MM.1S (cell line): ENCODE measurements around the gene HIVEP2.

ENCODE experiments used
- DNase-seq: peaks from one replicate; pipeline ENCODE4 v3.0.0-alpha.2; 2015
- H2AFZ ChIP-seq: fragments of 300-600 bp; sonication (generic); 2 replicates; pipeline ENCODE4 v1.6.0; 2016; ENCODE audit warnings: antibody characterized with exemption, low read length
- H3F3A ChIP-seq: fragments of 300-600 bp; sonication (generic); 2 replicates; pipeline ENCODE4 v1.6.1; 2016; ENCODE audit warnings: mild to moderate bottlenecking, antibody characterized with exemption, low read length, moderate library complexity, mixed read lengths; ENCODE audit not compliant: insufficient read depth
- H3K27ac ChIP-seq: fragments of 300-600 bp; sonication (generic); 2 replicates; pipeline ENCODE4 v1.5.1; 2016; ENCODE audit warnings: mild to moderate bottlenecking, low read length
- H3K27me3 ChIP-seq: fragments of 300-600 bp; sonication (generic); replicated peaks from 2 replicates; pipeline ENCODE4 v1.6.0; 2016; ENCODE audit warnings: low read length; ENCODE audit not compliant: insufficient read depth
- H3K36me3 ChIP-seq: fragments of 300-600 bp; sonication (generic); replicated peaks from 2 replicates; pipeline ENCODE4 v1.6.1; 2016; ENCODE audit warnings: mild to moderate bottlenecking, low read length, mixed read lengths; ENCODE audit not compliant: insufficient read depth
- H3K4me1 ChIP-seq: fragments of 300-600 bp; sonication (generic); 2 replicates; pipeline ENCODE4 v1.6.1; 2016; ENCODE audit warnings: low read length, mixed read lengths
- H3K4me2 ChIP-seq: fragments of 300-600 bp; sonication (generic); 2 replicates; pipeline ENCODE4 v1.6.0; 2016; ENCODE audit warnings: low read depth, low read length
- H3K4me3 ChIP-seq: fragments of 300-600 bp; sonication (generic); 2 replicates; pipeline ENCODE4 v1.5.1; 2016; ENCODE audit warnings: low read length, mixed read lengths
- H3K79me2 ChIP-seq: fragments of 300-600 bp; sonication (generic); 2 replicates; pipeline ENCODE4 v1.6.1; 2016; ENCODE audit warnings: mixed run types, low read length, mixed read lengths
- H3K9ac ChIP-seq: fragments of 300-600 bp; sonication (generic); 2 replicates; pipeline ENCODE4 v1.6.1; 2016; ENCODE audit warnings: low read length, mixed read lengths
- H3K9me2 ChIP-seq: fragments of 300-600 bp; sonication (generic); replicated peaks from 2 replicates; pipeline ENCODE4 v1.6.1; 2016; ENCODE audit warnings: mild to moderate bottlenecking, low read length, mixed read lengths; ENCODE audit not compliant: insufficient read depth
- H3K9me3 ChIP-seq: fragments of 300-600 bp; sonication (generic); replicated peaks from 2 replicates; pipeline ENCODE4 v1.6.1; 2016; ENCODE audit warnings: mild to moderate bottlenecking, low read length, mixed read lengths; ENCODE audit not compliant: insufficient read depth
- H4K20me1 ChIP-seq: fragments of 300-600 bp; sonication (generic); 2 replicates; pipeline ENCODE4 v1.6.1; 2016; ENCODE audit warnings: mild to moderate bottlenecking, low read length, moderate library complexity, mixed read lengths; ENCODE audit not compliant: insufficient read depth
- EZH2 ChIP-seq: fragments of 300-600 bp; sonication (generic); optimal IDR thresholded peaks from 2 replicates; pipeline ENCODE3; 2017; ENCODE audit warnings: low read depth, mild to moderate bottlenecking, antibody characterized with exemption, low read length, mixed read lengths
- EZH2phosphoT487 ChIP-seq: fragments of 300-600 bp; sonication (generic); IDR thresholded peaks from 2 replicates; pipeline ENCODE4 v1.6.1; 2018; ENCODE audit warnings: antibody characterized with exemption, low read length
- TF ChIP-seq, protein P1 (sequence below): fragments of 300-600 bp; sonication (generic); IDR thresholded peaks from 2 replicates; pipeline ENCODE4 v1.5.1; 2016; ENCODE audit warnings: antibody characterized with exemption, low read length, mixed read lengths

The HIVEP2 gene

DNA sequence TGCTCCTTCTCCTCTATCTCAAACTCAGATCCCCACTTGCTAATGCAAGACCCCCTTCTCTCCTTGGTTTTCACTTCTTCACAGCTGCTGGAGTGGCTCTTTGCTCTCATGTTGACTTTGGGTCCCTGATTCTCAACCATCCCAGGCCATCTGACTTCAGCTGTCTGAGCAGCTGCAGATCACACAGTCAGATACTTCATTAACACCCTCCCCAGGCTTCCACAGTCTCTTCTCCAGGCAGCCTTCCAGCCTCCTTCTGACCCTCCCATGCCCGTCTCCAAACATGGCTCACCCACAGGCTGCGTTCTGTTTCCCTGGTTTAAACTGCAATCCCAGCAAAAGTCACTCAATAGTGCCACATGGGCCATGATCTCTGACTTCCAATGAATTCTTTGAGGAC is 65.4 kb downstream of the HIVEP2 start:
- Histone ChIP-seq H2AFZ (no peak overlapping the region), H3F3A (no peaks in the 10 kb centered on the region), H3K9me3 (no peaks in the 10 kb centered on the region), H3K9ac (no peak overlapping the region), H3K27ac (no peak overlapping the region), H3K36me3 (no peaks in the 10 kb centered on the region), H3K9me2 (no peaks in the 10 kb centered on the region), H3K4me2 (no peak overlapping the region), H4K20me1 (no peaks in the 10 kb centered on the region), H3K27me3 (no peaks in the 10 kb centered on the region), H3K4me3 (no peak overlapping the region), H3K79me2 (peaks cover 23% of the 10 kb centered on the region), H3K4me1 (peaks cover 7% of the 10 kb centered on the region; the same call in 1 of the 2 replicates)
- TF ChIP-seq, protein P1, sequence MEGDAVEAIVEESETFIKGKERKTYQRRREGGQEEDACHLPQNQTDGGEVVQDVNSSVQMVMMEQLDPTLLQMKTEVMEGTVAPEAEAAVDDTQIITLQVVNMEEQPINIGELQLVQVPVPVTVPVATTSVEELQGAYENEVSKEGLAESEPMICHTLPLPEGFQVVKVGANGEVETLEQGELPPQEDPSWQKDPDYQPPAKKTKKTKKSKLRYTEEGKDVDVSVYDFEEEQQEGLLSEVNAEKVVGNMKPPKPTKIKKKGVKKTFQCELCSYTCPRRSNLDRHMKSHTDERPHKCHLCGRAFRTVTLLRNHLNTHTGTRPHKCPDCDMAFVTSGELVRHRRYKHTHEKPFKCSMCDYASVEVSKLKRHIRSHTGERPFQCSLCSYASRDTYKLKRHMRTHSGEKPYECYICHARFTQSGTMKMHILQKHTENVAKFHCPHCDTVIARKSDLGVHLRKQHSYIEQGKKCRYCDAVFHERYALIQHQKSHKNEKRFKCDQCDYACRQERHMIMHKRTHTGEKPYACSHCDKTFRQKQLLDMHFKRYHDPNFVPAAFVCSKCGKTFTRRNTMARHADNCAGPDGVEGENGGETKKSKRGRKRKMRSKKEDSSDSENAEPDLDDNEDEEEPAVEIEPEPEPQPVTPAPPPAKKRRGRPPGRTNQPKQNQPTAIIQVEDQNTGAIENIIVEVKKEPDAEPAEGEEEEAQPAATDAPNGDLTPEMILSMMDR: no peak
- no peak for TF ChIP-seq EZH2
- no peak for TF ChIP-seq EZH2phosphoT487
- no peak for DNase-seq

DNA sequence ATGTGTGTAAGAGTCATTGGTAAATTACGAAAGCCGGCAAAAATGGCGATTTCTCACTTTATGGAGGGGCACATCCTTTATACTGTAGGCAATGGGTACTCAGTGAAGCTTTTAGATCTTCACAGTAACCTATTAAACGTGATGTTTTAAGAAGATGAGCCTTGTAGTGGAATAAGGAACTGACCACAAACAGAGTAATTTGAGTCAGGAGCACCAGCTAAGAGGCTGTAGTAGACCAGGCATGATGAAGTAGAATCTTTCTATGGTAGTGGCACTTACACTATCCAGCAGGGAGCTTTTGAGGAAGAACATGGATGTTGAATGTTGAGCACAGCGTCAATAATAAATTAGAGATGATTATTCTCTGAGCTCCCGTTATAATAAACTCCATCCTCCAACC is 65.9 kb downstream of the HIVEP2 start:
- Histone ChIP-seq H3K4me1 (peaks cover 3% of the 10 kb centered on the region; the same call in 1 of the 2 replicates), H2AFZ (no peak overlapping the region), H3K27me3 (no peaks in the 10 kb centered on the region), H3K4me3 (no peak overlapping the region), H3K9ac (no peak overlapping the region), H3K79me2 (peaks cover 19% of the 10 kb centered on the region), H4K20me1 (no peaks in the 10 kb centered on the region), H3K27ac (no peak overlapping the region), H3K4me2 (no peak overlapping the region), H3K9me2 (no peaks in the 10 kb centered on the region), H3F3A (no peaks in the 10 kb centered on the region), H3K9me3 (no peaks in the 10 kb centered on the region), H3K36me3 (no peaks in the 10 kb centered on the region)
- no peak for DNase-seq
- TF ChIP-seq EZH2 (no peak), EZH2phosphoT487 (no peak)
- TF ChIP-seq, protein P1: no peak

DNA sequence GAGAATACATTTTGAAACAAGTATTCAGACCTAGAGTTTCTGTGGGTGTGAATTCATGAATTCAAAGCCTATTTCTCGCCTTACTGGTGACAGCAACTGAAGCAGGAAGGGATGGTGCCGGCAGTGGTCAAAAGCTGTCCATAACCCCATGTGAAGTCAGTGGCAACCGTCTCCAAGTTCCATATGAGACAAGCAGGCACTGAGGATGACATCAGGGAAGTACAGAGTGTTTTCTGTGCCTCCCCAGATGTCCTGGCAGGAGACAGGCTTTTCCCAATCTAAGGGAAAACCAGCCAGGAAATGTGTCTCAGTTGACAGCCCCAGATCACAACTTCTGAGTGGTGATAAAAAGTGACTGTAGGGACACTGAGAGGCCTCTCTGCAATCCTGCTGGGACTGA is 66.6 kb downstream of the HIVEP2 start:
- Histone ChIP-seq H3K4me2 (no peak overlapping the region), H3F3A (no peaks in the 10 kb centered on the region), H3K27ac (no peak overlapping the region), H3K4me3 (no peak overlapping the region), H3K4me1 (no peaks in the 10 kb centered on the region), H3K79me2 (peaks cover 17% of the 10 kb centered on the region), H3K36me3 (no peaks in the 10 kb centered on the region), H2AFZ (no peak overlapping the region), H4K20me1 (no peaks in the 10 kb centered on the region), H3K27me3 (no peaks in the 10 kb centered on the region), H3K9me2 (no peaks in the 10 kb centered on the region), H3K9ac (no peak overlapping the region), H3K9me3 (no peaks in the 10 kb centered on the region)
- TF ChIP-seq, protein P1: no peak
- DNase-seq: no peak

DNA sequence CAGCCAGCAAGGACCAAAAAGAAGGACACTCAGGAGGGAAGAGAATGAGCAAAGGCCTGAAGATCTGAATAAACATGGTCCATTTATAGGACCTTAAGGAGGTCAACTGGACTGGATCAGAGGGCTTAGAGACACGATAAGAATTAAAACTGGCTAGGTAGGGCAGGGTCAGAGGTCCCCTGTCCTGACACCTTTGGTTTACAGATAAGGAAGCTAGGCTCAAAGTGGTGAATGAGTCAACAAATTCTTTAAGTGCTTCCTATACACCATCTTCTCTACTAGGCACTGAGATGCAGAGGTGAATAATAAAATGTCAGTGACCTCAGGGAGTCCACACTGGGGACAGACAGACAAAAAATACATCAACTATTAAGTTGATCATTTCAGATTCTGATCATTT is 70.3 kb downstream of the HIVEP2 start:
- no peak overlapping the region for H2AFZ ChIP-seq
- no peaks in the 10 kb centered on the region for H3K27me3 ChIP-seq
- no peak overlapping the region for H3K27ac ChIP-seq
- no peaks in the 10 kb centered on the region for H3K36me3 ChIP-seq
- no peak for DNase-seq
- no peak for TF ChIP-seq EZH2phosphoT487
- TF ChIP-seq EZH2: no peak
- TF ChIP-seq, protein P1: no peak
- H3K4me3 ChIP-seq: no peak overlapping the region
- H3K4me1 ChIP-seq: 0 out of 2 replicates have a peak, but pooled peaks cover 8% of the 10 kb centered on the region
- H3K9me3 ChIP-seq: no peaks in the 10 kb centered on the region
- peaks cover 25% of the 10 kb centered on the region for H3K79me2 ChIP-seq
- no peak overlapping the region for H3K4me2 ChIP-seq
- H3F3A ChIP-seq: no peaks in the 10 kb centered on the region
- H3K9me2 ChIP-seq: no peaks in the 10 kb centered on the region
- no peak overlapping the region for H3K9ac ChIP-seq
- no peaks in the 10 kb centered on the region for H4K20me1 ChIP-seq
